K562 (cell line): ENCODE data around the gene METAP2. TPM values are rescaled to one million over a fixed set of nuclear protein-coding genes. Genes with fewer than 3 reads are reported as not detected.

Experiments
- ATAC-seq: fragments of 200-7000 bp; cut with Tn5 transposase; 3 replicates; pipeline ENCODE4 v1.9.1; 2020; ENCODE audit warnings: moderate library complexity
- BruUV-seq: library from RNA; stranded (reverse); fragments of 400-500 nt; replicated peaks from 2 replicates; lab custom pipeline; 2021; lab: Mats Ljungman, UMichigan
- CTCF ChIA-PET: fragments of 300-600 bp; formaldehyde crosslinking; extraction: SDS; loops from one replicate; lab custom pipeline; 2021; ENCODE audit warnings: low intra/inter-chr PET ratio; lab: Yijun Ruan, JAX
- POLR2A ChIA-PET: fragments of 300-600, 350-650 bp; sonication (Branson Sonifier 250); formaldehyde crosslinking; extraction: SDS; loops from one replicate; lab custom pipeline; 2021; ENCODE audit warnings: antibody characterized with exemption, inconsistent platforms; lab: Yijun Ruan, JAX
- DNase-seq, 4 experiments: peaks; one replicate each; pipeline versions ENCODE4 v3.0.0 to v3.0.0-alpha.2; 2011 to 2018; ENCODE audit warnings: low spot score in 3 of 4, mixed read lengths in 3 of 4; ENCODE audit errors: extremely low read depth in 1 of 4
- FAIRE-seq: peaks from 2 replicates; lab custom pipeline; 2011; peaks lifted over from hg19 to GRCh38; lab: Jason Lieb, UNC
- H2AFZ ChIP-seq: 2 replicates; pipeline ENCODE4 v1.6.0; 2011; ENCODE audit warnings: low read depth, low read length, control low read depth, inconsistent platforms
- H3K27ac ChIP-seq: fragments of 200-600 bp; 3 replicates; pipeline ENCODE4 v1.8.0; 2011; ENCODE audit warnings: low read depth, mild to moderate bottlenecking, control low read depth, inconsistent platforms, low read length, moderate library complexity, mixed read lengths; ENCODE audit errors: extremely low read depth
- H3K27me3 ChIP-seq, 2 experiments: fragments of 300-600 bp in 1 of 2; 2 replicates in 1 of 2; 3 replicates in 1 of 2; pipeline versions ENCODE4 v1.6.0 to v1.8.0; 2011; ENCODE audit warnings: inconsistent platforms in 2 of 2, low read length in 2 of 2, mild to moderate bottlenecking in 1 of 2, mixed read lengths in 1 of 2, moderate library complexity in 1 of 2; ENCODE audit not compliant: control insufficient read depth in 2 of 2, insufficient read depth in 2 of 2
- H3K36me3 ChIP-seq: fragments of 300-600 bp; 3 replicates; pipeline ENCODE4 v1.8.0; 2011; ENCODE audit warnings: mild to moderate bottlenecking, low read length, inconsistent platforms; ENCODE audit not compliant: control insufficient read depth, insufficient read depth
- H3K4me1 ChIP-seq, 2 experiments: fragments of 200-600 bp in 1 of 2; replicated peaks in 1 of 2; 2 replicates in 1 of 2; 3 replicates in 1 of 2; pipeline versions ENCODE4 v1.5.1 to v1.8.0; 2011; ENCODE audit warnings: inconsistent platforms in 2 of 2, low read length in 2 of 2, mild to moderate bottlenecking in 1 of 2, mixed read lengths in 1 of 2, moderate library complexity in 1 of 2; ENCODE audit not compliant: control insufficient read depth in 2 of 2, insufficient read depth in 2 of 2
- H3K4me2 ChIP-seq: 2 replicates; pipeline ENCODE4 v1.6.1; 2011; ENCODE audit warnings: low read length, control low read depth, inconsistent platforms, mixed read lengths; ENCODE audit not compliant: insufficient read depth
- H3K4me3 ChIP-seq: fragments of 200-600 bp; sonication (generic), shearing (Covaris generic); 2 replicates; pipeline ENCODE4 v1.5.1; 2016; ENCODE audit warnings: control low read depth, inconsistent platforms
- H3K79me2 ChIP-seq: fragments of 200-600 bp; 3 replicates; pipeline ENCODE4 v1.8.0; 2011; ENCODE audit warnings: low read length, inconsistent platforms; ENCODE audit not compliant: control insufficient read depth, insufficient read depth
- H3K9ac ChIP-seq, 2 experiments: 2 replicates each; pipeline versions ENCODE4 v1.6.0 to v1.6.1; 2011; ENCODE audit warnings: low read depth in 2 of 2, low read length in 2 of 2, control low read depth in 1 of 2, inconsistent platforms in 1 of 2, mild to moderate bottlenecking in 1 of 2, mixed read lengths in 1 of 2; ENCODE audit not compliant: insufficient read depth in 1 of 2
- H3K9me1 ChIP-seq: one replicate; pipeline ENCODE4 v1.6.0; 2011; ENCODE audit warnings: inconsistent platforms, mild to moderate bottlenecking, low read length, moderate library complexity; ENCODE audit not compliant: control insufficient read depth, insufficient read depth
- H3K9me3 ChIP-seq: replicated peaks from 2 replicates; pipeline ENCODE4 v1.5.1; 2011; ENCODE audit warnings: low read depth, low read length, inconsistent platforms; ENCODE audit not compliant: control insufficient read depth, insufficient read depth
- H4K20me1 ChIP-seq: replicated peaks from 2 replicates; pipeline ENCODE4 v1.6.1; 2011; ENCODE audit warnings: low read length, inconsistent platforms, mixed read lengths; ENCODE audit not compliant: control insufficient read depth, insufficient read depth
- ARID3A ChIP-seq: IDR thresholded peaks from 2 replicates; pipeline ENCODE4 v1.6.1; 2012; ENCODE audit warnings: low read depth, low read length, improper control_type of control experiment, borderline replicate concordance
- CBFA2T3 ChIP-seq: fragments of 450-650 bp; IDR thresholded peaks from 2 replicates; pipeline ENCODE4 v1.6.1; 2017
- CBX2 ChIP-seq: fragments of 200-600 bp; sonication (generic); IDR thresholded peaks from one replicate; pipeline ENCODE4 v1.6.1; 2012; ENCODE audit warnings: mild to moderate bottlenecking, low read length, inconsistent platforms; ENCODE audit not compliant: insufficient read depth, poor library complexity, severe bottlenecking
- CC2D1A ChIP-seq: fragments of 450-650 bp; IDR thresholded peaks from 2 replicates; pipeline ENCODE4 v1.6.1; 2017; ENCODE audit warnings: mild to moderate bottlenecking
- DEAF1 ChIP-seq: fragments of 450-650 bp; formaldehyde crosslinking; IDR thresholded peaks from 2 replicates; pipeline ENCODE4 v1.4.0; 2020; ENCODE audit warnings: mild to moderate bottlenecking, moderate library complexity
- IFI16 ChIP-seq: fragments of 250-450 bp; sonication (Bioruptor Pico); IDR thresholded peaks from 2 replicates; pipeline ENCODE4 v2.1.2; 2022; ENCODE audit warnings: mild to moderate bottlenecking, inconsistent platforms
- ILF3 ChIP-seq: fragments of 450-650 bp; IDR thresholded peaks from 2 replicates; pipeline ENCODE4 v1.6.1; 2018; ENCODE audit warnings: antibody characterized with exemption, mild to moderate bottlenecking, moderate library complexity, borderline replicate concordance
- JUND ChIP-seq, 2 experiments: IDR thresholded peaks; 2 replicates in 1 of 2; 3 replicates in 1 of 2; pipeline ENCODE4 v1.6.1; 2011; ENCODE audit warnings: borderline replicate concordance in 2 of 2, low read depth in 2 of 2, low read length in 2 of 2, improper control_type of control experiment in 1 of 2, missing biosample characterization in 1 of 2, missing genetic modification characterization in 1 of 2, missing genetic modification reagents in 1 of 2
- MTA3 ChIP-seq: fragments of 450-650 bp; formaldehyde crosslinking; IDR thresholded peaks from 2 replicates; pipeline ENCODE4 v1.6.1; 2017; ENCODE audit warnings: mild to moderate bottlenecking, borderline replicate concordance
- NCOA4 ChIP-seq: fragments of 450-650 bp; IDR thresholded peaks from 2 replicates; pipeline ENCODE4 v1.6.1; 2018; ENCODE audit warnings: mild to moderate bottlenecking; ENCODE audit not compliant: partially characterized antibody
- NFIC ChIP-seq: fragments of 450-650 bp; IDR thresholded peaks from 2 replicates; pipeline ENCODE4 v1.6.1; 2017; ENCODE audit warnings: mild to moderate bottlenecking, inconsistent platforms
- NR4A1 ChIP-seq, 2 experiments: fragments of 250-450 bp in 1 of 2; fragments of 450-650 bp in 1 of 2; sonication (Bioruptor Pico) in 1 of 2; IDR thresholded peaks; 2 replicates each; pipeline versions ENCODE4 v1.4.0 to v1.6.1; 2016 to 2020; ENCODE audit warnings: mild to moderate bottlenecking in 2 of 2, missing compliant biosample characterization in 1 of 2, missing genetic modification characterization in 1 of 2, moderate library complexity in 1 of 2
- RBM39 ChIP-seq: fragments of 200-400 bp; formaldehyde crosslinking; optimal IDR thresholded peaks from 2 replicates; pipeline ENCODE3; 2018; ENCODE audit warnings: low read depth, low read length
- SMARCC2 ChIP-seq: fragments of 450-650 bp; IDR thresholded peaks from 2 replicates; pipeline ENCODE4 v1.6.1; 2017; ENCODE audit warnings: antibody characterized with exemption, moderate library complexity, mild to moderate bottlenecking, low read depth
- TFAM ChIP-seq: fragments of 250-450 bp; sonication (Bioruptor Pico); conservative IDR thresholded peaks from 2 replicates; pipeline ENCODE4 v1.5.0; 2021; ENCODE audit warnings: mild to moderate bottlenecking, moderate library complexity
- TRIM24 ChIP-seq, 2 experiments: fragments of 450-650 bp; IDR thresholded peaks; 2 replicates each; pipeline ENCODE4 v1.6.1; 2016
- YY1 ChIP-seq, 3 experiments: IDR thresholded peaks; 2 replicates each; pipeline ENCODE4 v1.6.1; 2011; ENCODE audit warnings: low read length in 2 of 3, mild to moderate bottlenecking in 2 of 3, moderate library complexity in 2 of 3, borderline replicate concordance in 1 of 3, control low read depth in 1 of 3, low read depth in 1 of 3; ENCODE audit not compliant: insufficient read depth in 3 of 3, insufficient replicate concordance in 2 of 3, control insufficient read depth in 1 of 3, insufficient read length in 1 of 3; ENCODE audit errors: extremely low read depth in 1 of 3
- ZNF445 ChIP-seq: fragments of 250-450 bp; sonication (Bioruptor Pico); IDR thresholded peaks from 2 replicates; pipeline ENCODE4 v1.4.0; 2020; ENCODE audit warnings: low read depth, mild to moderate bottlenecking, moderate library complexity
- ZNF79 ChIP-seq: fragments of 250-450 bp; sonication (Bioruptor Pico); IDR thresholded peaks from 2 replicates; pipeline ENCODE4 v1.4.0; 2020; ENCODE audit warnings: low read depth, mild to moderate bottlenecking, moderate library complexity
- in situ Hi-C: fragments of 300-500 bp; cut with MboI; formaldehyde crosslinking; loops from 4 replicates; pipeline ENCODE4 v1.15.0; 2018; ENCODE audit warnings: inconsistent platforms, mixed read lengths
- intact Hi-C: fragments of 100-400 bp; cut with micrococcal nuclease; formaldehyde crosslinking; loops from 2 replicates; pipeline ENCODE4 v1.14.2; 2022
- polyA plus RNA-seq, 8 experiments: library from polyadenylated mRNA; depleted of rRNA in 4 of 8; stranded (reverse) in 5 of 8; unstranded in 3 of 8; fragments of >200 nt; fragmentation: Nextera tagmentation in 2 of 8; fragmentation: Illumina TruSeq in 1 of 8; extraction: Ambion mirVana in 2 of 8; extraction: Trizol in 1 of 8; gene quantifications; 2 replicates each; pipeline versions ENCODE4 v1.2.1 to v1.2.3, GENCODE V29; 2011 to 2014; ENCODE audit warnings: inconsistent platforms in 1 of 8, missing spikeins in 1 of 8
- total RNA-seq, 7 experiments: library from RNA; depleted of rRNA in 6 of 7; stranded (reverse); fragments of >200 nt in 6 of 7; fragmentation: Illumina TruSeq in 2 of 7; extraction: Trizol in 2 of 7; gene quantifications; 2 replicates each; pipeline versions ENCODE4 v1.2.1 to v1.2.3, GENCODE V29; 2011 to 2021; ENCODE audit warnings: low replicate concordance in 1 of 7

Gene METAP2
- total and polyA plus RNA-seq, 9 of the 15 experiments (the other 6 are each of a cell fraction or from before 2014, with no cell fraction given): 75.5 to 205 (median 164) TPM

GRCh38 chr12:95516757-95517156, 42.8 kb downstream of the METAP2 start:
- intact Hi-C loops: no loop called here
- H3K9me3 ChIP-seq: no peaks in the 10 kb centered on the region
- DNase-seq (peak; percentile 17 to 70 (median 41)), ATAC-seq (peak; percentile 67), FAIRE-seq (peak; percentile 77)
- H3K27ac ChIP-seq: peak overlapping the region; percentile 9; the same call in 2 of the 3 replicates
- CTCF ChIA-PET: no interaction called here
- peaks cover 17 to 20% of the 10 kb centered on the region in 2 experiments; a peak in 4 of 5 replicates for H3K4me1 ChIP-seq
- H4K20me1 ChIP-seq: no peaks in the 10 kb centered on the region
- no peaks in the 10 kb centered on the region for H3K79me2 ChIP-seq
- H3K36me3 ChIP-seq: peaks cover 37% of the 10 kb centered on the region
- H3K4me3 ChIP-seq: no peak overlapping the region
- no TSS peak for BruUV-seq
- no peak overlapping the region for H2AFZ ChIP-seq
- H3K9ac ChIP-seq: no peak overlapping the region
- H3K4me2 ChIP-seq: no peak overlapping the region
- POLR2A ChIA-PET: interaction anchor here (0.8 kb wide), 1 partner anchor 151 kb away, joined by 4 read pairs; no protein-coding TSS in a partner anchor
- H3K27me3 ChIP-seq: no peaks in the 10 kb centered on the region
- in situ Hi-C loops: no loop called here
- H3K9me1 ChIP-seq: no peaks in the 10 kb centered on the region
- TF ChIP-seq SMARCC2 (peak; percentile 98), DEAF1 (no peak), NCOA4 (no peak), ZNF79 (CRISPR knock-in tag) (no peak), NR4A1 (CRISPR knock-in tag; IDR thresholded peaks at IDR 0.05) (no peak), NR4A1 (tag; IDR thresholded peaks at IDR 0.05) (no peak), RBM39 (no peak), YY1 (IDR thresholded peaks at IDR 0.05; ENCODE audit: borderline replicate concordance in 1 of 3, control insufficient read depth in 1 of 3, extremely low read depth in 1 of 3, insufficient read depth in 3 of 3, insufficient read length in 1 of 3, insufficient replicate concordance in 2 of 3, low read depth in 1 of 3, low read length in 2 of 3) (no peak), TRIM24 (IDR thresholded peaks at IDR 0.05) (peak; percentile 45 to 81; a peak in 3 of 4 replicates), IFI16 (CRISPR knock-in tag) (no peak), ARID3A (peak; percentile 94), ILF3 (peak; percentile 33; the same call in 1 of the 2 replicates), JUND (IDR thresholded peaks at IDR 0.05; ENCODE audit: borderline replicate concordance, low read depth, low read length) (peak; percentile 97), JUND (tag; IDR thresholded peaks at IDR 0.05; ENCODE audit: borderline replicate concordance, low read depth, low read length) (peak; percentile 92; the same call in 2 of the 3 replicates), TFAM (CRISPR knock-in tag) (no peak), CBFA2T3 (peak; percentile 93), CBX2 (no peak), ZNF445 (CRISPR knock-in tag) (peak; percentile 85; the same call in 1 of the 2 replicates), NFIC (peak; percentile 54; the same call in 1 of the 2 replicates), MTA3 (no peak), CC2D1A (peak; percentile 23; the same call in 1 of the 2 replicates)
